MM.1S (cell line): ENCODE results near the gene FOXB2.

Experiments used
- CTCF ChIP-seq: fragments of 300-600 bp; sonication (generic); IDR thresholded peaks from 2 replicates; pipeline ENCODE4 v1.5.1; 2016; ENCODE audit warnings: antibody characterized with exemption, low read length, mixed read lengths
- EZH2 ChIP-seq: fragments of 300-600 bp; sonication (generic); optimal IDR thresholded peaks from 2 replicates; pipeline ENCODE3; 2017; ENCODE audit warnings: low read depth, mild to moderate bottlenecking, antibody characterized with exemption, low read length, mixed read lengths
- EZH2phosphoT487 ChIP-seq: fragments of 300-600 bp; sonication (generic); IDR thresholded peaks from 2 replicates; pipeline ENCODE4 v1.6.1; 2018; ENCODE audit warnings: antibody characterized with exemption, low read length

GRCh38 chr9:76988941-76989340, 30.5 kb upstream of the FOXB2 start:
- TF ChIP-seq CTCF (no peak), EZH2 (no peak), EZH2phosphoT487 (no peak)
